ENCODE measurements around the gene DNTT. TPM values are rescaled to one million over a fixed set of nuclear protein-coding genes. Genes with fewer than 3 reads are reported as not detected.
"Not testable (repeated sequence)": the region's sequence is repeated elsewhere in the genome, so short reads cannot be mapped to it uniquely, and the experiment has no call there.

Gene DNTT
- total RNA-seq, 4 donors from 2014 or later = not detected

DNA sequence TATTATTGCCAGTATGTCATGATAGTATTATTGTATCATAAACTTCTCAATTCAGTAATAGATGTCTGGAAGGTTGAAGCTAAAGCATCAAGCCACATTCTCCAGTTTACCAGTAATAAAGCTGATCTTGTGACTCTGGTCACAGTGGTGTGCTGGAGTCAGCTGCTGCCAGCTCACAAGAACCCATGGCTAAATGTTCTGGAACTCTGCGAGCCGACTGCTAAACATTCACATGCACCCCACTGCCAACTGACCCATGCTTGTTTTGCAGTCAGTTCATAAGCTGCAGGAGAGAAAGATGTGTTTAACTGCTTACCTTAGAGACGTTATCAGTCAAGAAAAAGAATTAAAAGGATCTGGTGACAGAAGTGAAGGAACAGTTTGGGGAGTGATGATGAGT lies 5.9 kb upstream of the DNTT start:
- Histone ChIP-seq H3K36me3 (no peaks in the 10 kb centered on the region), H3K4me1 (no peaks in the 10 kb centered on the region), H3K9me3 (no peaks in the 10 kb centered on the region), H3K27ac (replicated peaks in 1 of 4) (no peak overlapping the region), H3K4me3 (no peak overlapping the region), H3K27me3 (no peaks in the 10 kb centered on the region)
- intact Hi-C loops (cut with DNase I) = no loop called here
- no peak for TF ChIP-seq POLR2A (IDR thresholded peaks at IDR 0.05; ENCODE audit: low read depth)
- TF ChIP-seq POLR2AphosphoS5 (IDR thresholded peaks at IDR 0.05) = no peak
- TF ChIP-seq CTCF (IDR thresholded peaks at IDR 0.05) = no peak
- no peak for TF ChIP-seq EP300 (IDR thresholded peaks at IDR 0.05)
- no peak for DNase-seq (ENCODE audit: extremely low spot score)
- WGBS = 73% methylated on average over 3 of the region's 3 CpGs

GRCh38 chr10:96299383-96299782 lies 4.9 kb upstream of the DNTT start:
- intact Hi-C loops (cut with DNase I) = no loop called here
- H3K9me3 ChIP-seq = no peaks in the 10 kb centered on the region
- TF ChIP-seq POLR2AphosphoS5 (IDR thresholded peaks at IDR 0.05) (no peak), CTCF (IDR thresholded peaks at IDR 0.05) (no peak), POLR2A (IDR thresholded peaks at IDR 0.05; ENCODE audit: low read depth) (no peak), EP300 (IDR thresholded peaks at IDR 0.05) (no peak)
- H3K36me3 ChIP-seq = no peaks in the 10 kb centered on the region
- H3K27ac ChIP-seq (replicated peaks in 1 of 4) = no peak overlapping the region
- H3K27me3 ChIP-seq = no peaks in the 10 kb centered on the region
- WGBS = 15% methylated on average over 5 of the region's 5 CpGs
- H3K4me3 ChIP-seq = no peak overlapping the region
- no peak for DNase-seq (ENCODE audit: extremely low spot score)
- no peaks in the 10 kb centered on the region for H3K4me1 ChIP-seq

DNA sequence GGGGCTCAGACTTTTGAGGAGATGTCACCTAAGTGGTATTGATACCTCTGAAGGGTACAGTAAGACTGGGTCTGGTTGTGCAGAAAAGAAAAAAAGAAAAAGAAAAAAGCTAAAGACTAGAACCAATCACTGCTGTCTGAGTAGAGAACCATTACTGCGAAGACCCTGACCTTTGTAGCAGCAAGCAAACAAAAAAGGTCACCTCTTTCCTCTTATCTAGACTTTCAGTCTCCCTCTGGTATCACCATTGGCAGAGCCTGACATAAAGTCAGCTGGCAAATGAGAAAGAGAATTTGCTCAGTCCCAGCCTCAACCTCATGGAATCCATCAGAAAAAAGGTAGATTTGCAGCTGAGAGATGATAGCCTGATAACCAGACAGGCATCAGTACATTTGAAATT lies 2.6 kb upstream of the DNTT start:
- no peak for DNase-seq (ENCODE audit: extremely low spot score)
- no peak overlapping the region for H3K27ac ChIP-seq (replicated peaks in 1 of 4)
- 71% methylated on average over 1 of the region's 1 CpG for WGBS
- no peaks in the 10 kb centered on the region for H3K4me1 ChIP-seq
- H3K4me3 ChIP-seq = no peak overlapping the region
- H3K36me3 ChIP-seq = no peaks in the 10 kb centered on the region
- TF ChIP-seq EP300 (IDR thresholded peaks at IDR 0.05) (no peak), CTCF (IDR thresholded peaks at IDR 0.05) (no peak), POLR2A (IDR thresholded peaks at IDR 0.05; ENCODE audit: low read depth) (no peak), POLR2AphosphoS5 (IDR thresholded peaks at IDR 0.05) (no peak)
- H3K27me3 ChIP-seq = no peaks in the 10 kb centered on the region
- H3K9me3 ChIP-seq = no peaks in the 10 kb centered on the region
- intact Hi-C loops (cut with DNase I) = no loop called here

GRCh38 chr10:96305019-96305418 lies 785 bp downstream of the DNTT start:
- Histone ChIP-seq H3K4me1 (peaks cover 10 to 14% (median 13%) of the 10 kb centered on the region in 4 donors), H3K27me3 (no peaks in the 10 kb centered on the region), H3K27ac (replicated peaks in 1 of 4) (no peak overlapping the region), H3K9me3 (no peaks in the 10 kb centered on the region), H3K36me3 (no peaks in the 10 kb centered on the region), H3K4me3 (no peak overlapping the region)
- TF ChIP-seq EP300 (IDR thresholded peaks at IDR 0.05) = no peak
- no peak for TF ChIP-seq POLR2A (IDR thresholded peaks at IDR 0.05; ENCODE audit: low read depth)
- no peak for TF ChIP-seq CTCF (IDR thresholded peaks at IDR 0.05)
- TF ChIP-seq POLR2AphosphoS5 (IDR thresholded peaks at IDR 0.05) = no peak
- DNase-seq (ENCODE audit: extremely low spot score) = no peak
- WGBS = 91% methylated on average over 3 of the region's 3 CpGs
- intact Hi-C loops (cut with DNase I) = no loop called here

GRCh38 chr10:96306516-96306915 lies 2.3 kb downstream of the DNTT start:
- 73% methylated on average over 8 of the region's 8 CpGs for WGBS
- TF ChIP-seq CTCF (IDR thresholded peaks at IDR 0.05) (no peak), POLR2A (IDR thresholded peaks at IDR 0.05; ENCODE audit: low read depth) (no peak), POLR2AphosphoS5 (IDR thresholded peaks at IDR 0.05) (no peak), EP300 (IDR thresholded peaks at IDR 0.05) (no peak)
- intact Hi-C loops (cut with DNase I) = no loop called here
- H3K9me3 ChIP-seq = no peaks in the 10 kb centered on the region
- H3K27ac ChIP-seq (replicated peaks in 1 of 4) = no peak overlapping the region
- H3K4me1 ChIP-seq = peaks cover 10 to 19% (median 18%) of the 10 kb centered on the region in 4 donors
- no peak for DNase-seq (ENCODE audit: extremely low spot score)
- H3K4me3 ChIP-seq = no peak overlapping the region
- no peaks in the 10 kb centered on the region for H3K27me3 ChIP-seq
- H3K36me3 ChIP-seq = no peaks in the 10 kb centered on the region

GRCh38 chr10:96308854-96309253 lies 4.6 kb downstream of the DNTT start:
- H3K4me3 ChIP-seq; H3K27me3 ChIP-seq; H3K27ac ChIP-seq (replicated peaks in 1 of 4); DNase-seq (ENCODE audit: extremely low spot score); H3K36me3 ChIP-seq; intact Hi-C loops (cut with DNase I); H3K9me3 ChIP-seq: not testable (repeated sequence)
- 63% methylated on average over 4 of the region's 4 CpGs for WGBS
- H3K4me1 ChIP-seq = peaks cover 10 to 19% (median 18%) of the 10 kb centered on the region in 4 donors

All from esophagus muscularis mucosa (tissue), 4 donors.